Measurements from ENCODE around the gene ABI3BP.
"Not testable (repeated sequence)": the region's sequence is repeated elsewhere in the genome, so short reads cannot be mapped to it uniquely, and the experiment has no call there.

The ABI3BP gene

DNA sequence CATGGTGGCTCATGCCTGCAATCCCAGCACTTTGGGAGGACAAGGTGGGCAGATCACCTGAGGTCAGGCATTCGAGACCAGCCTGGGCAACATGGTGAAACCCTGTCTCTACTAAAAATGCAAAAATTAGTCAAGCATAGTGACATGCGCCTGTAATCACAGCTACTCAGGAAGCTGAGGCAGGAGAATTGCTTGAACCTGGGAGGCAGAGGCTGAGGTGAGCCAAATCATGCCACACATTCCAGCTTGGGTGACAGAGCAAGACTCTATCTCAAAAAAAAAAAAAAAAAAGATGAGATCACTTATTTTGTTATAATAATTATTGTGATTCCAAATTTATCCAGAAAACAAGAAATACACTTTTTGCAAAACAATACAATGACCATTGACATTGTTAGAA is 47.1 kb downstream of the ABI3BP start:
- DNase-seq (ENCODE audit: low read depth in 3 of 3), result not testable (repeated sequence)

DNA sequence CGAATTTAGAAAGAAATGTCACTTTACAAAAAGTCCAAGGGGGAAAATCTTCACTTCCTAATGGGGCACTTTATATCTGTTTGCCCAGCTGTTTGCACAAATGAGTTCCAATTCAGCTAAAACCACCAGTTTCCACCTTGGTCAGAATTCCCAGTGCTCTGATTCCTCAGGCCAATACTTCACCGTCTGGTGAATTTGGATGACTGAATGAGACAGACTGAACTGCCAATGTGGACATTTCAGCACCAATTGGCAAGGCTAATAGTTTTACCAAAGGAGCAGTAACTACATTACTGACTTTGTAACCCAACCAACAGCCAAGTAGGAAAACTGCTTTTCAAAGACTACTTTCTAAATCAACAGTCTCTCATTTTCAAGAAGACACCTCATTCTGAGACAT is 51.8 kb downstream of the ABI3BP start:
- no peak for DNase-seq (ENCODE audit: low read depth in 3 of 3)

DNA sequence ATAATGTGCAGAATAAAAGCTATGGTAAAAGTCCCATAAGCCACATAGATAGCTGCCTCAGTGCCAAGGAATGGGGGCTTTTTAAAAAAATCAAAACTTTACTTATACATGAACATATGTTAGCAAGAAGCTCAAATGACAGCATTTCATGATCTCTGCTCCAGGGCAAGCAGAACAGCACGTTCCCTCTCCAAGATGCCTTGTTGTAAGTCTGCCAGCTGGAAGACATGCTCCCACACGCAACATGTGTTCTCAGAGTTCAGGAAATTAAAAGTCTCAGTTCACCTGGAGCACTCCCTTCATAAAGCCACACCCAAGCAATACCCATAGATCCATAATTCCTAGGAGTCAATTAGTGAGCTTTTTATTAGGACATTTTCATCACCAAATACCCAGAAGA is 52.2 kb downstream of the ABI3BP start:
- no peak for DNase-seq (ENCODE audit: low read depth in 3 of 3)

DNA sequence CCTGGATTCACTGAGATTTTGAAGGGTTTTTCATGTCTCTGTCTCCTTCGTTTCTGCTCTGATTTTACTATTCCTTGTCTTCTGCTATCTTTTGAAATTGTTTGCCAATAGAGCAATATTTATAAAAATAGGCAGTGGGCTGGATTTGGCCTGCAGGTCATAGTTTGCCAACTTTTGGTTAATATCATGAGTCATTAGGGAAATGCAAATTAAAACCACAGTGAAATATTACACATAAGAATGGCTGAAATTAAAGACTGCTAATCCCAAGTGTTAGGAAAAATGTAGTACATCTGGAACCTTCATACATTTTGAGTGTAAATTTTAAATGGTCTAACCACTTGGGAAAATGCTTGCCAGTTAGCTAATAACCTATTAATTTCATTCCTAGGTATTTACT is 56.3 kb downstream of the ABI3BP start:
- DNase-seq (ENCODE audit: low read depth in 3 of 3), result no peak

DNA sequence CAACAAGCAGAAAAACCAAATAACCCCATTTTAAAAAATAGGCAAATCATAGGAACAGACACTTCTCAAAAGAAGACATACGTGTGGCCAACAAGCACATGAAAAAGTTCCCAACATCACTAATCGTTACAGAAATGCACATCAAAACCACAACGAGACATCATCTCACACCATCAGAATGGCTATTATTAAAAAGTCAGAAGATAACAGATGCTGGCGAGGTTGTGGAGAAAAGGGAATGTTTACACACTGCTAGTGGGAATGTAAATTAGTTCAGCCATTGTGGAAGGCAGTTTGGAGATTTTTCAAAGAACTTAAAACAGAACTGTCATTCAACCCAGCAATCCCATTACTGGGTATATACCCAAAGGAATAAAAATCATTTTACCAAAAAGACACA is 60.7 kb downstream of the ABI3BP start:
- no peak for DNase-seq (ENCODE audit: low read depth in 3 of 3)

DNA sequence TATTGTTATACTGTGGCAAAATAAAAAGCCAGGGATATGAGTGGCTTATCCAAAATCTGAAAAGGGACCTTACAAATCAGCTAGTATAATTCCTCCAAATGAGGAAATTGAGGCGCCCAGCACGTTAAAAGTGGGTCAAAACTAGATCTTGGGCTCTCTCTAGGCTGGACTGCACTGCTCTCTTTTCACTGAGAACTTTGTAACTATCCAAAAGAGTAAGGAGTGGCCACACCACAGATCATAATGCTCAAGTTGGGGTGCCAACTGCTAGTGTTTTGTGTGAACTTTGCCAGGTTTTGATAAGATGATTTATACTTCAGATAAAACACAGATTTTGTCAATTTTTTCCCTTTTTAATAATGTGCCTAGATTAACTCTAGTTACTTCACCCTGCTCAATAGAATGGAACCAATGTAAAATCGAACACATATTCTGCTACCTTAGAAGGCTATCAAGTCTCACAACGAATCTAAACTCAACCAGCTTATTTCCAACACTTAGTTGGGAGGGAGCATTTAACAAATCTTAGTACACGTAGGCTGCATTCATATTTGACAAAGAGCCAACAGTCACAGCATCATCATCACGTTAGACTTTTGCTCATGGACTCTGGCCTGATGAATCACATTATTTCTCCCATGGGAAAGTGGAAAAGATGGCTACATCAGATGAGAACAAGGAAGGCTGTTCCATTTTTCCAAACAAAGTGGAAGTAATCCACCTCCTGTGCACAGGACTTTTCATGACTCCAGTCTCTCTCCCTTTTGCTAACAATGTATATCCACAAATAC is 64.4 kb downstream of the ABI3BP start:
- DNase-seq (ENCODE audit: low read depth in 3 of 3), result no peak

DNA sequence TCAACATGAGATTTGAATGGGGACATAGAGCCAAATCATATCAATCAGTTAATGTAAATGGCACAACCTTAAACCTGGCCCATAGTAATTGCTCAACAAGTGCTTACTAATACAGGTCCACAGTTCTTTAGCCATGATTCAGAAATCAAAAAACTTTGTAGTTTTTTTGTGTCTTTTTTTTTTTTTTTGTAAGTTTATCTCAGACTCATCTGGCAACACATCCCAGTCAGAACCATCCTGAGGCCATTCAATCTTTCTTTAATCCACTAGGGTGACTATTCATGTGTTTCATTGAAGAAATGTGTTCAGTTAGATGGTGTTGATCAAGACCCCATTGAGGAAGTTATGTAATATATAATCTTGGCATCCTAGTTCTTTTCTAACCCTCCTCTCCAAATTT is 65.4 kb downstream of the ABI3BP start:
- DNase-seq (ENCODE audit: low read depth in 3 of 3), result no peak

DNA sequence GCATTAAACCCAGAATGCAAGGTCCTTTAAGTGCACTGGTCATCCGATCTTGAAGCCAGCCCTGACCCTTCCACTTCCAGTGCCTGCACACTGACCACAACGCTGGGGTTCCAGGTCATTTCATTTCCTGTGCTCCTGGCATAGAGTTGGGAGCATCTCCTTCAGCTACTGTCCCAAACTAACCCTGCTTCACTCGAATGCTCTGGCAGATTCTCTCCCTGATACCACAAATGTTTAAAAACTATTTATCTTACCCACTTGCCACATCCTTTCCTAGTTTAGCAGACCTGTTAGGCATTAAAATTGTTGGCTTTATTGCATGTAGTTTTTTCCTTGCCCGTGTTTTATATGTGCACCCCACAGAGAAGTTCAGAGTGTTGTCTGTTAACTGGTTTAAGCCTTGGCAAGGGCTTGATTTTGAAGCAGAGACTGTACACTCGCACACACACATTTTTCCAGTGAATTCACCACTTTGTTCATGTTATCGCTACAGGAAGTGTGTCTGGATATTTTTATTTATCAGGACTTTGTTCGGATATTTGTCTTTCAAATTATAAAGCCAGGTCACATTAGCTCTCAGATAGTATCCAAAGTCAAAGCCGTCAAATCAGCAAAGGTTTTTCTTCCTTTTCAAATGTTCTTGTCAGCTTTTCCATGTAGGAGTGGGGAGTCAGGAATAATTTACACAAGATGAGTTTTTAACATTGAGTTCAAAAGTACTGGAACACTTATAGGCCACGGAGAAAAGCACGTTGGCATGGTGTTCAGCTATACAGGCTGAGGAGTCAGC is 77.3 kb downstream of the ABI3BP start:
- DNase-seq (ENCODE audit: low read depth in 3 of 3), result no peak

DNA sequence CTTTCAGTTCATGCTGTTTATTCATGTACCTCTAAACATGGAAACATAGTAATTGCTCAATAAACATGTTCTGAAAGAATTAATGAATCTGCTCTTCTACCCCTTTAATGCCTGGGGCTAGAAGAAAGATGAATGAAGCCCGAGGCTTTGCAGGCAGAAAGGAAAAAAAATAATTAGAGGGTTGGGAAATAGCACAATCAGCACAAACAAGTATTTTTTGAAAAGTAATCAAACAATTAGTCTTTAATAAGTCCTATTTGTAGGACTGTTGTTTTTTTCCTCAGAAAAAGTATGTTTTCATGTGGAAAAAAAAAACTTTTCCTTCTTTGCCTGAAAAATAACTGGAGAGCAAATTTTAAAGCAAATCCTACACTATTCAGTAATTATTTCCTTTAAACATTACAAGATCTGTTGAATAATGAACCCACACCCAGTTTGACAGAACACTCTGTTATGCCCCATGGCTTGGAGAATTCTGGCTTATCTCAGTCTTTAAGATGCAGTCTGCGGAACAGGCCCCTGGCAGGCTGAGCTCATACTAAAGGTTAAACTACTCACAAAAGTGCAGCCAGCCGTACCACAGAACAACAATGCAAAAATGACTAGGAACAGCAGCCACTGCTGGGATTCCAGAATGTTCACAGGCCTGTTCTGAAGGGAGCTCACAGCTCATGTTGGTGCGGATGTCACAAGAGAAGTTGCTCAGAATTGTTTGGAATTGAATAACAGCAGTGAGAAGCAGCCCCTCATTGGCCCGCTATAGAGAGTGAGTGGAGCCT is 79.2 kb downstream of the ABI3BP start:
- no peak for DNase-seq (ENCODE audit: low read depth in 3 of 3)

DNA sequence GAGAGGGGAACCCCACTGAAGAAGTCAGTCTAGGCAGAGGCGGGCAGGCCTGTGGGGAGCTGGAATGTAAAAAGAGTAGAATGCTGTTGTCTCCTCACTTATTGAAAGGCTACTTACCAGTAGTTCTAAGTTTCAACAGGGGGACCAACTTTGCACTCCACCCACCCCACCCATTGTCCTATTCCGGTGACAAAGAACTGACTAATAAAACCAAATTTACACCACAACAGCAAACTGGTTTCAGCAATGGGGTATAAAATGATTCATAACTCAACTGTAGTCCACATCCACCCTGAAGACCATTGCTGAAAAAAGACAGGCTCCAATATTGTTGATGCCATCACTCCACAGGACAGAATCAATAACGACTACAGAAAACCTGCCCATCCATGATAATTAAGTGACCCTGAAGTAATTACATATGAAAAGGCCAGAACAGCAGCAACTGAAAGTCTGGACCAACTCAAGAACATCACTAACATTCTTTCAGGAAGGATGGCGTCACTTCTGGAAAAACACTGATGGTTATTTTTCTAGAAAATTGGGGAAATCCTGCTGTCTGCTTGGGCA is 80.2 kb downstream of the ABI3BP start:
- no peak for DNase-seq (ENCODE audit: low read depth in 3 of 3)

DNA sequence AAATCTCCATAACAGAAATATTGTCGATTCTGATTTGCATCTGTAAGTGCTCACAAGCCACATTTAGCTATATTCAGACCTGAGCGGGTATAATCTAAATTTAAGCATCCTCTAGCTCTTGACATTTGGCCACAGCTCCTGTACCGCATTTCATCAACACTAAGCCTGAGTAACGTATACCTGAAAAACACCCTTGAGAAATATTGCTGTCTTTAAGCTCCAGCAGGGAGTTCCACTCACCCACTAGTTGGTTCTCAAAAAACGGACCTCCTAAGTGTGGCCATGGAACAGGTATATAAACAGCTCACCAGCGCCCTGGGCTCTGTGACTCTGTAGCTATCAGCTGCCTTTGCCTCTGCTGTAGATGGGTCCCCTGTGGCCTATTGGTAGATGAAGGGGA is 80.7 kb downstream of the ABI3BP start:
- no peak for DNase-seq (ENCODE audit: low read depth in 3 of 3)

DNA sequence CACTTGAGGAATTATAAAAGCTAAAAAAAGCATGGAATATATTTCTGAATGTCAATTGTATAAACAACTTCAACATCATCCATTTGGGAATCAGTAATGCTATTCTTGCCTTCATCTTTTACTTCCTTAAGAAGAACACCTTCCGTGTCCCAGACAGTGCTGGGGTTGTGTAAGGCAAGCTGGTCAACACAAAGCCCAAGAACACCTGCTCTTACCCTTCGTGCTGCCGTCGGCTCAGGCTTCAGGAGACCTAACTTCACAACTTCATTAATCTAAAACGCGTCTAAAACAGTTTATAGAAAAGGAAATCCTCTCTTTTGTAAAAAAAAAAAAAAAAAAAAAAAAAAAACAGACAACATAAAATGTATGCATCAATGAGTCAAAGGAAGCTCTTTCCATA is 81.3 kb downstream of the ABI3BP start:
- DNase-seq (ENCODE audit: low read depth in 3 of 3), result no peak

DNA sequence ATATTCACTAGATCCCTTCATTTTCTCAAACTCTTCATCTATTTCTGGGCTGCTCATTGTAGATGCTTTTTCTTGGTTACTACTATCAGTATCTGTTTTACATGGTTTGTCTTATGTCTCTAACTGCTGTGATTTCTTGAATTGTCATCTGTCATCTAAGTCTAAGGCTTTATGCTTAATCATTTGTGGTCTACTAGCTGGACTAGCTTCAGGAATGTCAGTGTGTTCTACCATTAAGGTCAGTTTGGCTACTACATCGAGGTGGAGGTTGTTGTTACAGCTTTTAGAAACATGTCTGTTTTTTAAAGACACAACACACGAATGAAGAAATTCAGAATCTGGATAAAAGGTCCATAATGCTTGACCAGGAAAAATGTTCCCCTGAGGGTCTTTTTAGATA is 82.2 kb downstream of the ABI3BP start:
- no peak for DNase-seq (ENCODE audit: low read depth in 3 of 3)

DNA sequence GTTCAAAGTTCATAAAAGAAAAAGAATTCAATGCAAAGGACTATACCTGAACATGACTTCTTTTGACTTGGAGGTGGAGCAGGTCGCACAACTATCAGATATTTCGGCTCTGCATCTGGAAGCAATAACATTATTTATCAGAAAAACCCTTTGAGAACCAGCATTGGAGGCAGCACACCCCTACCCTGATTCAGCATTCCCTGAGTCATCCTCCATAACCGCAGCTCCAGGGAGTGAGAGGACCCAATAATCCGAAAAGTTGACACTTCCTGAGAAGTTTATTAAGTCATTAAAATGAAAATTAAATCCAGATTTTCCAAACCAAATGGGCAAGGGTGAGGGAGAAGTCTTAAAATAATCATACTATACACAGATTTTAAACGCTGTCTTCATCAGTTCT is 90.6 kb downstream of the ABI3BP start:
- no peak for DNase-seq (ENCODE audit: low read depth in 3 of 3)

DNA sequence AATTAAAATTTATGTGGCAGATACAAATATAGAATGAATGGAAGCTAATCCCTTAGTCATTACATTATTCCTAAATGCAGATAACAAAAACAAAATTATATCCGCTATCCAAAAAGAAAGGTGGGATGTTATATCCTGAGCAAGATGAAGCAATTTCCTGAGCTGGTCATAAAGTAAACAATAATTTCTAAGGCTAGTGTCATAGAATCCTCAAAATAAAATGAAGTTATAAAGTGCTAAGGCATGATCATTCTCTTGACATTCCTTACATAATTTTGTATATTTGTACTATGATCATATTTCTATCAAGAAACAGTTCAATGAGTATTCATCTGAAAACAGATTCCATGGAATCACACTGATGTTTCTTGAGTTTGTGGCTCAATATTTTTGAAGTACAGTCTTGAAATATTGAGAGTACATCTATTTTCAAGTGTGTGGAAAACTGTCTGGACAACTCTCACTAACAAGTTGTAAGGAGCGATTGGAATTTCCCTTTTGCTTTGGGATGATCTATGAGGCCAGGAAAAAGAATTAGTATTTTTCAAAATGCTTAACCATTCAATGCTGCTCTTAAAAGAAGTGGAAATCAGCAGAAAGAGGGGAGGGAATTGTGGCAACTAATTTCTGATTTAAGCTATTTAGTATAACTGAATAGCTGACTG is 92.4 kb downstream of the ABI3BP start:
- no peak for DNase-seq (ENCODE audit: low read depth in 3 of 3)

DNA sequence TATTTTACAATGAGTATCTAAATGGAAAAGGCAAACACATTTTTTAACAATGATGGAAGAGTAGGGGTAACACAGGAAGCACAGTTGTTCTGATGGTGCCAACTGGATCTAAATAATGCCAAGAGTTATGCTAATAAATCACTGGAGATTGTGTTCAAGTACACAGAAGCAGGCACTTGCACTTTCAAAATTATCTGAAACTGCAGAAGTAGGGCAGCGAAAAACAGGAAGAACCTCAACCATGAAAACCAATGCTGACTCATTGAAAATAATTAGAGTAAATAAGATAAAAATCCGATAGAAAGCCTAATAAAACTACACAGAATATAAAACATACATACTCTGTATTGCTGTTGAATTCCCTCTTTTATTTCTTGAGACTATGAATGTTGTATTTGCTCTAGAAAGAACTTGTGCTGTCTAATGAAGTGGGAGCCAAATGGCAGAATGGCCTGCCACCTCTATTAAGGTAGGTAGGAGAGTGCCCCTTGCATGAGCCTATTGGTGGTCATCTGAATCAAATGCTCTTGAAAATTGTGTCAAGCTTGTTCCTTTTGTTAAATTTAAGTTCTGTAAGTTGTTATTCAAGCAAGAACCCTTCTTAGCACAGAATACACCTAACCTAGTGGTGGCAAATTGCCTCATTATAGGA is 93.7 kb downstream of the ABI3BP start:
- DNase-seq (ENCODE audit: low read depth in 3 of 3), result no peak

DNA sequence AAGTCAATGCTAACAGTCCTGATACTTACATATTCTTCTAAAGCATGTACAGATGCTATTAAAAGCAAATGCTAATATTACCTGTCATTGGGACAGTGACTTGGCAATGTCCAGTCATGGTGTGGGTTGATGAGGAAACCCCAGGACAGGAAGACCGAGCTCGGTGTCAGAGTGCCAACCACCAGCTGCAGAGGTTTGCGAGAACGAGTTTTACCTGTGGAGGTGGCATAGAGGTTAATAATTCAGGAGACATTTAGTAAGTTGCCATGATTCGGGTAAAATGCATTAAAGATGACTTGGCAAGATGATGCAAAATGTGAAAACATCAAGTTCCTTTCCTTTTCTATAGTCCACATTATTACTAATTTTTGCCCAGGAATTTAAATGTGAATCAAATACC is 94.5 kb downstream of the ABI3BP start:
- no peak for DNase-seq (ENCODE audit: low read depth in 3 of 3)

DNA sequence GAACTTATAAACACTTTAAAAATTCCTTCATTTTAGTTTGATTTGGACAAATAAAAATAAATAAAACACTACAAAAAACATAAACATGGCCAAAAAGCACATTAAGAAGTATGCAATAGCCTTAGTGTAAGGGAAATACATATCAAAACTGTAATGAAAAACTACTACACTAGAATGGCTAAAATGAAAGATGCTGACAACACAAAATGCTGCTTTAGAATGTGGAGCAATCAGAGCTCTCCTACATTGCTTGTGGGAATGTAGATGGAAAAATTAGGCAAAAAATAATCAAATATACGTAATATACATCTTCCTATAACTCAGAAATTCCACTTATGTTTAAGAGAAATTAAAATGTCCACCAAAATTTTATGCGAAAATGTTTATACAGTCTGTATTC is 96.2 kb downstream of the ABI3BP start:
- DNase-seq (ENCODE audit: low read depth in 3 of 3), result no peak

DNA sequence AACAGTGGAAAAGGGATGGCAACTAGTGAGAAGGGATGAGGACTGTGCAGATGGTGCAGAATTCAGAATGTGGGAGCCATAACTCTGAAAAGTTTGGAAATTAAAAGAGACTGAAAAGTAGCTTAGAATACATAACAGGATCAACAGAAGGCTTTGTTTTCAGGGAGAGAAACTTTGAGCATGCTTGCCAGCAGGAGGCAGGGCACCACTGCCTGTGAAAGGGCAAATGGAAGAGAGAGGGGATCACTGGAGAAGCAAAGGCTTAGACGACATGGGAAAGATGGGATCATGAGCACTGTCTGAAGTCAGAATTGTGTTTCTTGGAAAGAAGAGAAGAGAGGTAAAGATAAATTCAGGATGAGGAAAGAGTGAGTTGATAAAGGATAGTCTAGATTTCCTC is 99.6 kb downstream of the ABI3BP start:
- no peak for DNase-seq (ENCODE audit: low read depth in 3 of 3)

DNA sequence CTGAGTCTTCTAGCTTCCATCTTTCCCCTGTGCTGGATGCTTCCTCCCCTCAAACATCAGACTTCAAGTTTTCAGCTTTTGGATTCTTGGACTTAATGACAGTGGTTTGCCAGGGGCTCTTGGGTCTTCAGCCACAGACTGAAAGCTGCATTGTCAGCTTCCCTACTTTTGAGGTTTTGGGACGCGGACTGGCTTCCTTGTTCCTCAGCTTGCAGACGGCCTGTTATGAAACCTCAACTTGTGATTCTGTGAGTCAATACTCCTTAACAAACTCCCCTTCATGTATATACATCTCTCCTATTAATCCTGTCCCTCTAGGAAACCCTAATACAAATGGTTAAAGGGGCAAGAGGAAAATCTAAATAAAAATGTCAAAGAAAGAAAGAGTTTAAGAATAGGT is 100.1 kb downstream of the ABI3BP start:
- DNase-seq (ENCODE audit: low read depth in 3 of 3), result no peak

DNA sequence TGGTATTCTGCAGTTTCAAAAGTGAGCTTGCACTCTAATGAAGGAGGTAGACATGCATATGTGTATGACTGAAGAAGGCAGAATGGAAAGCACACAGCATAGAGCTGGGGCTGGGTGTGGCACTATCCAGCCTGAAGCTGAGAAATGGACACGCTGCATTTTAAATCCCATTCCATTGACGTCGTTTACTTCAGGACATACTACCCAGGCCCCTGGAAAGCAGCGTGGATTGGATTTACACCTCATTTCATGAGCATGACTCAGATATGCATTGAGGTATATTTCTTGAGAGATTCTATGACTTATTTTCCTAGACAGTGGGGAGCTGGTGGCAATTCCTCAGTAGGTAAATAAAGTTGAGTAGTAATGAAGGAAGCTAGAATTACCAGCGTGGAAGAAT is 101.4 kb downstream of the ABI3BP start:
- no peak for DNase-seq (ENCODE audit: low read depth in 3 of 3)
